ENCODE measurements around the gene PLD2. TPM values are rescaled to one million over a fixed set of nuclear protein-coding genes. Genes with fewer than 3 reads are reported as not detected.
"Not testable (repeated sequence)": the region's sequence is repeated elsewhere in the genome, so short reads cannot be mapped to it uniquely, and the experiment has no call there.

Gene PLD2
- total RNA-seq, 2 experiments from 2014 or later = 12.3 to 14.1 TPM

DNA sequence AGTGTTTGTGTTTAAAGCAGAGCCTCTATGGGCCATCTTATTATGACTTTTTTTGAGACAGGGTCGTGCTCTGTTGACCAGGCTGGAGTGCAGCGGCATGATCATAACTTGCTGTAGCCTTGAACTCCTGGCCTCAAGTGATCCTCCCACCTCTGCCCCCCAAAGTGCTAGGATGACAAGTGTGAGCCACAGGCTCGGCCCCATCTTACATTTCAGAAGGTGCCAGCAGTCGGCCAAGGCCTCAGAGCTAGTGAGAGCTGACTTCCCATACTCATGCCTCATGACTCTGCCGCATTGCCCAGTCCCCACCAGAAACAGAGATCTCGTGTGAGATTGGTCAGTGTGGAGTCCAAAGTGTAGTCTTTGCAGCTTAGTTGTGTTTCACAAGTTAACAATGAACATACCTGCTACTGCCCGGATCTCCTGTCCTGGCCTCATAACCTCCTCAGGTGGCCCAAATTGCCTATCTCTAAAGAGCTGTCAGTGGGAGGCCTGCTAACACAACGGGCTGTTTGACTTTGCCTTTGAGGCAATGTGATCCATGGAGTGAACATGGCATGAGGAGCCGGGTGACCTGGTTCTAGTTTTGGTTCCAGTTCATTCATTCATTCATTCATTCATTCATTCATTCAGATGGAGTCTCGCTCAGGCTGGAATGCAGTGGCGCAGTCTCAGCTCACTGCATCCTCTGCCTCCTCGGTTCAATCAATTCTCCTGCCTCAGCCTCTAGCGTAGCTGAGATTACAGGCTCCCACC lies 39.9 kb downstream of the PLD2 start:
- DNase-seq (no peak), ATAC-seq (no peak)
- Mint-ChIP-seq H3K36me3 (ENCODE audit: low read depth) (peaks cover 2% of the 10 kb centered on the region), H3K27ac (no peak overlapping the region), H3K27me3 (no peaks in the 10 kb centered on the region), H3K9me3 (ENCODE audit: low read depth) (no peaks in the 10 kb centered on the region), H3K4me3 (no peak overlapping the region), H3K4me1 (peaks cover 23% of the 10 kb centered on the region)
- intact Hi-C loops (cut with DNase I, micrococcal nuclease) = no loop called here
- ChIA-PET POLR2A (no interaction called here), CTCF (interaction anchor here (0.8 to 0.9 kb wide), 2 partner anchors 23 to 35 kb away, joined by 3 read pairs; no protein-coding TSS in a partner anchor)

DNA sequence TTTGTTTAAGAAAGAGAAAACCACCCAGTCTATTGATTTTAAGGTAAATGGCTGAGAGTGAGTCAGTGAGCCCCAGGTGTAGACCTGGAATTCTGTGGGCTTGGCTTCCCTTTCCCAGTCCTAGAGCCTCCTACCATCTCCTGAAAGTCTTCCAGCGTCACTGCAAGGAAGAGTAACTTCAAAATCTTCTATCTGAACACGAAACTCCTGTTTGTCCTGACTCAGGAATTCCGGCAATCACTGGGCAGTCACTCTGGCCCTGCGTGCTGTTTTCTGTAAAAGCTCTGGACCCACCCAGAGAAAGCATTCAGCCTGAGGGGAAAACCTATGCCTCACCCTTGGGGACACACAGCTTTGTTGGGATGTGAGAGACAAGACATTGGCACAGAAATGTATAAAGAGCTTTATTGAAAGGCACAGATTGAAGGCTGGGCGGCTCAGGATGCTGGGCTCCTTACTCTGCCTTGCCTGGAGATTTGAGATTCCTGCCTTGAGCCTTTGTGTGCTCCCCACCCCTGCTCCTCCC lies 42.1 kb downstream of the PLD2 start:
- H3K4me1 Mint-ChIP-seq = peaks cover 20% of the 10 kb centered on the region
- H3K9me3 Mint-ChIP-seq (ENCODE audit: low read depth) = no peaks in the 10 kb centered on the region
- ChIA-PET POLR2A (no interaction called here), CTCF (interaction anchor here (0.8 kb wide), 1 partner anchor 11 kb away, joined by 3 read pairs; no protein-coding TSS in a partner anchor)
- no peak overlapping the region for H3K27ac Mint-ChIP-seq
- no peak overlapping the region for H3K4me3 Mint-ChIP-seq
- intact Hi-C loops (cut with DNase I, micrococcal nuclease) = no loop called here
- ATAC-seq = no peak
- no peaks in the 10 kb centered on the region for H3K27me3 Mint-ChIP-seq
- peaks cover 5% of the 10 kb centered on the region for H3K36me3 Mint-ChIP-seq (ENCODE audit: low read depth)
- DNase-seq = no peak

DNA sequence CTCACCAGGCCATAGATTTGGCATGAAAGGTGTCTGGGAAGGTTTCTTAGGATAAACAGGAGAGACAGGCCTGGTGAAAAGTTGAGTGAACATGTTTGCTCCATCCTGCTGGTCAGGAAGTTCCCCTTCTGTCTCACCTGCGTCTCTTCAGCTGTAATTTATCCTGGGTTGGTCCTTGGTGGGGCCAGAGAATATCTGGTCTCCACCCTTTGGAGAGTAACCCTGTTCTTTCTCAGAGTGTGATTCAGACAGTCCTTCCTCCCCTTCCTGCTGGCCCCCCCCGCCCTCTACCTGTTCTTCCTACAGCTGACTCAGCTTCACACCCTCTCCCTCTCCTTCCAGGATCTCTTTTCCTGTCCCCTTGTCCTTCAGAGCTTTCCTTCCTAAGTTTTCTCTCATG lies 43.3 kb downstream of the PLD2 start:
- CTCF ChIA-PET = no interaction called here
- Mint-ChIP-seq H3K4me1 (peaks cover 24% of the 10 kb centered on the region), H3K9me3 (ENCODE audit: low read depth) (no peaks in the 10 kb centered on the region), H3K36me3 (ENCODE audit: low read depth) (peaks cover 8% of the 10 kb centered on the region), H3K27me3 (no peaks in the 10 kb centered on the region), H3K4me3 (no peak overlapping the region), H3K27ac (no peak overlapping the region)
- POLR2A ChIA-PET = no interaction called here
- DNase-seq (no peak), ATAC-seq (no peak)
- intact Hi-C loops (cut with DNase I, micrococcal nuclease) = no loop called here

DNA sequence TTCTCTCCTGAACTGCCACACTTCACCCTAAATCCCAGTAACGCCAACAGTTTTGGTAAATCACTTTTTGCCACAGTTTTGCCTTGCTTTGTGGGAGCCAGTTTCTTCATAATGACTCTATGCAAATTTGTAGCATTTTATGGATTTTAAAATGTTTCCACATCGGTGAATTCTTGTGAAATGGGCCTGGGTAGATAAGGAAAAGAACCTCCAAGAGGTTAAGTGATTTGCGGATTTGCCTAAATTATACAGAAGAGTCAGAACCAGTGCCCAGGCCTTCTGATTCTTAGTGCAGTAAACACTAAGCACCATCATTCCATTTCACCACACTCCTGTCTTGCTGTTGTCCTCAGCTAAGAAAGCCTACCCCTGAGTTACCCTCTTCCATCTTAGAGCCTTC lies 44.1 kb downstream of the PLD2 start:
- Mint-ChIP-seq H3K9me3 (ENCODE audit: low read depth) (no peaks in the 10 kb centered on the region), H3K4me1 (peaks cover 24% of the 10 kb centered on the region), H3K27me3 (no peaks in the 10 kb centered on the region), H3K36me3 (ENCODE audit: low read depth) (peaks cover 7% of the 10 kb centered on the region), H3K27ac (no peak overlapping the region), H3K4me3 (no peak overlapping the region)
- intact Hi-C loops (cut with DNase I, micrococcal nuclease) = no loop called here
- ChIA-PET CTCF (interaction anchor here (0.7 kb wide), 1 partner anchor 26 kb away, joined by 5 read pairs; no protein-coding TSS in a partner anchor), POLR2A (no interaction called here)
- no peak for DNase-seq
- no peak for ATAC-seq

DNA sequence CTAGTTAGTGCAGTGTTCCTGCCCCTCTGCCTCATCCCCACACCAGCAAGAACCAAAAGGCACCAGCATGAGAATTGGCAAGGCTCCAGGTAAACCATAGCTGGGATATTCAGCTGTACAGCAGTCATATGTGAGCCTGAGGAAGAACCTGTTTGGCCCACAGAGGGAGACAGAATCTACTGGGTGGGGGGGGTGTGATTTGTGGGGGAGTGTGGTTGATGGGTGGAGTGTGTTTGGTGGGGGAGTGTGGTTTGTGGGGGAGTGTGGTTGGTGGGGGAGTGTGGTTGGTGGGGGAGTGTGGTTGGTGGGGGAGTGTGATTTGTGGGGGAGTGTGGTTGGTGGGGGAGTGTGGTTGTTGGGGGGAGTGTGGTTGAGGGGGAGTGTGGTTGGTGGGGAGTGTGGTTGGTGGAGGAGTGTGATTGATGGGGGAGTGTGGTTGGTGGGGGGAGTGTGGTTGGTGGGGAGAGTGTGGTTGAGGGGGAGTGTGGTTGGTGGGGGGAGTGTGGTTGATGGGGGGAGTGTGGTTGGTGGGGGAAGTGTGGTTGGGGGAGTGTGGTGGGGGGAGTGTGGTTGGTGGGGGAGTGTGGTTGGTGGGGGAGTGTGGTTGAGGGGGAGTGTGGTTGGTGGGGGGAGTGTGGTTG lies 45.7 kb downstream of the PLD2 start:
- Mint-ChIP-seq H3K27me3 (no peaks in the 10 kb centered on the region), H3K27ac (no peak overlapping the region), H3K36me3 (ENCODE audit: low read depth) (peaks cover 7% of the 10 kb centered on the region), H3K9me3 (ENCODE audit: low read depth) (no peaks in the 10 kb centered on the region), H3K4me3 (no peak overlapping the region), H3K4me1 (peaks cover 22% of the 10 kb centered on the region)
- ChIA-PET POLR2A (no interaction called here), CTCF (interaction anchor here (1.2 kb wide), 1 partner anchor 15 kb away, joined by 3 read pairs; no protein-coding TSS in a partner anchor)
- DNase-seq (peak; percentile 27), ATAC-seq (no peak)
- intact Hi-C loops (cut with DNase I, micrococcal nuclease) = no loop called here

DNA sequence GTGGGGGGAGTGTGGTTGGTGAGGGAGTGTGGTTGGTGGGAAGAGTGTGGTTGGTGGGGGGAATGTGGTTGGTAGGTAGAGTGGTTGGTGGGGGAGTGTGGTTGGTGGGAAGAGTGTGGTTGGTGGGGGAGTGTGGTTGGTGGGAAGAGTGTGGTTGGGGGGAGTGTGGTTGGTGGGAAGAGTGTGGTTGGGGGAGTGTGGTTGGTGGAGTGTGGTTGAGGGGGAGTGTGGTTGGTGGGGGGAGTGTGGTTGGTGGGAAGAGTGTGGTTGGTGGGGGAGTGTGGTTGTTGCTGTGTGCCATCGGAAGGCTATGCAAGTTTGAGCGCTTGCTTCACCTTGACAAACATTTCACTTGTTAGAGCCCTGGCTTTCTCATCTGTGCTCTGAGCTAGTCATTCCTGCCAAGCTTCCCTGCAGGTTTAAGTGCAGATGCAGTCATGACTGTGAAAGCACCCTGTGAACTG lies 46.3 kb downstream of the PLD2 start:
- Mint-ChIP-seq H3K4me3 (no peak overlapping the region), H3K36me3 (ENCODE audit: low read depth) (peaks cover 7% of the 10 kb centered on the region), H3K9me3 (ENCODE audit: low read depth) (no peaks in the 10 kb centered on the region), H3K27ac (no peak overlapping the region), H3K27me3 (no peaks in the 10 kb centered on the region), H3K4me1 (peaks cover 23% of the 10 kb centered on the region)
- ATAC-seq = peak; percentile 55
- intact Hi-C loops (cut with DNase I, micrococcal nuclease) = no loop called here
- DNase-seq = peak; percentile 17
- ChIA-PET POLR2A (no interaction called here), CTCF (interaction anchor here (1.2 kb wide), 1 partner anchor 15 kb away, joined by 3 read pairs; no protein-coding TSS in a partner anchor)

DNA sequence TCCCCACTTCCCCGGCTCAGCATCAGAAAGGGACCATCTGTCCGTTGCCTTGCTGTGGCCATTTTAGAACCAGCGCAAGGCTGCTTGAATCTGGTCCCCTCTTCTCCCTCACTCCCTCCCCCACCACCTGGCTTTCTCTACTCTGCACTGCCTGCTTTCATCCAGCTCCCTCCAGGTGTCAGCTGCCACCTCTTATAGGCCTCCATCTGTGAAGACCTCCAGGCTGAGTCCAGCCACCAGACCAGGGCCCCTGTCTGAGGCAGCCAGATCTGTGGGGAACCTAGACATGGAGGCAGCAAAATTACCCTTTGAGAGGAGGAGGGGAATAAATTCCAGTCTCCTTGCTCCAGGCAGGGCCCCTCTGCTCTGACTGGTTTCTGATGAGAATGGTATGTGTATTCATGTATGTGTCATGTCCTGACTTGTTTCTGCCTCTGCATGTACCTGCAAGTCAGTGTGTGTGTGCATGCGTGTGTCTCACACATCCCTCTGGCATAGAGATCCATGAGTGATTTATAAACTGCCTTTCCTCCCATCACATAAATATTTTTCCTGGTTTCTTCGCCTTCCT lies 47.2 kb downstream of the PLD2 start:
- Mint-ChIP-seq H3K27me3 (no peaks in the 10 kb centered on the region), H3K9me3 (ENCODE audit: low read depth) (no peaks in the 10 kb centered on the region), H3K4me1 (peaks cover 29% of the 10 kb centered on the region), H3K27ac (peak overlapping the region; percentile 9), H3K36me3 (ENCODE audit: low read depth) (peaks cover 7% of the 10 kb centered on the region), H3K4me3 (no peak overlapping the region)
- ChIA-PET CTCF (interaction anchor here (1.0 kb wide), 1 partner anchor 30 kb away, joined by 3 read pairs; no protein-coding TSS in a partner anchor), POLR2A (no interaction called here)
- DNase-seq (no peak), ATAC-seq (no peak)
- intact Hi-C loops (cut with DNase I, micrococcal nuclease) = no loop called here

DNA sequence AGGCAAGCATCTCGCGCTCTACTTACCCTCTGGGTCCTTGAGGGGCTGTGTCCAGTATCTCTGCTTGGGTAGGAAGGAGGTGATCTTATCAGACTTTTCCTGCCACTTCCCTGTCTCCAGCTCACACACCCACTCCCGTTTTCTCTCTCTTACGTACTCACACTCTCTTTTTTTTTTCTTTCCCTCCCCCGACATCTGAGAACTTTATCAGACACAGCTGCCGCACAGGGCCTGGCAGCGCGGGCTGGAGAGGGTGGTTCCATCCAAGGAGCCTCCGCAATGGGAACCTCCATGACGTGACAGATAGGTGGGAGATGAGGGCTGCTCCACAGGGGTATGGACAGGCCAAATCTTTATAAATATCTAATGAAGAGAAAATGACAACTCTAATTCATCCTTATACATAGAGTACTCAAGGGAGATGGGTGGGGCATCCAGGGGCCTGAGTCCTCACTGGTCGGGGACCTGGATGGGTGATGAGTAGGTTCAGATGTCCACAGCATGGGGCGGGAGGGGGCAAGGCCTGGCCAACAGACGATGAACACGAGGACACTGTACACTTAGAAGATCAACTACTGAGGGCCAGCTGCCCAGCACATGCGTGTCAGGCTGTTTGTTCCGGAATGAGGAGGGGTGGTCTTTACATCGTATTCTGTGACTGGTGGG lies 49.5 kb downstream of the PLD2 start:
- Mint-ChIP-seq H3K27me3 (no peaks in the 10 kb centered on the region), H3K4me3 (no peak overlapping the region), H3K36me3 (ENCODE audit: low read depth) (peaks cover 13% of the 10 kb centered on the region), H3K27ac (no peak overlapping the region), H3K9me3 (ENCODE audit: low read depth) (no peaks in the 10 kb centered on the region), H3K4me1 (peaks cover 21% of the 10 kb centered on the region)
- ChIA-PET POLR2A (no interaction called here), CTCF (no interaction called here)
- ATAC-seq (no peak), DNase-seq (no peak)
- intact Hi-C loops (cut with DNase I, micrococcal nuclease) = no loop called here

DNA sequence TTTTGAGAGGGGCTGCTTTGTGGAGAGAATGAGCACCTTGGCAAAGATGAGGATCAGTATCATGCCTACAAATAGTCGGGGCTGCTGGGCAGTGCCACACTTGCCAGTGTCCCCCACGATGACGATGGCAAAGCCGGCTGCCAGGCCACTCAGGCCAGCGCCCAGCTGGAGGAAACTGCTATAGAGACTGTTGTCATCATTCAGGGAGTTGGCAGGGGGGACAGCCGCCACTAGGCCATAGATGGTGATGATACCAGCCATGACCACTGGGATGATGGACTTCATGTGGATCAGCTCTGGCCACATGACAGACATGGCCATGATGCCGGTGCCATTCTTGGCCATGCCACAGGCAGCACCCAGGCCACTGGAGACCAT lies 50.0 kb downstream of the PLD2 start:
- ATAC-seq = no peak
- H3K36me3 Mint-ChIP-seq (ENCODE audit: low read depth) = peaks cover 13% of the 10 kb centered on the region
- H3K9me3 Mint-ChIP-seq (ENCODE audit: low read depth) = no peaks in the 10 kb centered on the region
- intact Hi-C loops (cut with DNase I, micrococcal nuclease) = no loop called here
- ChIA-PET POLR2A (no interaction called here), CTCF (no interaction called here)
- peaks cover 20% of the 10 kb centered on the region for H3K4me1 Mint-ChIP-seq
- no peak for DNase-seq
- no peak overlapping the region for H3K27ac Mint-ChIP-seq
- H3K27me3 Mint-ChIP-seq = no peaks in the 10 kb centered on the region
- no peak overlapping the region for H3K4me3 Mint-ChIP-seq

DNA sequence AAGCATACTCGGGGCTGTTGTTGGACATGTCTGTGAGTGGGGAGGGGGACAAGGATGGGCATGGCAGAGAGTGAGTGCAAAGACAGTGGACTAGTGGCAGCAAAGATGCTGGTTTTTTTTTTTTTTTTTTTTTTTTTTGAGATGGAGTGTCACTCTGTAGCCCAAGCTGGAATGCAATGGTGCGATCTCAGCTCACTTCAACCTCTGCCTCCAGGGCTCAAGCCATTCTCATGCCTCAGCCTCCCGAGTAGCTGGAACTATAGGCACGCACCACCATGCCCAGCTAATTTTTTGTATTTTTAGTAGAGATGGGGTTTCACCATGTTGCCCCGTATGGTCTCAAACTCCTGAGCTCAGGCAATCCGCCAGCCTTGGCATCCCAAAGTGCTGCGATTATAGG lies 50.4 kb downstream of the PLD2 start:
- H3K27me3 Mint-ChIP-seq; ATAC-seq; H3K27ac Mint-ChIP-seq; DNase-seq; H3K9me3 Mint-ChIP-seq (ENCODE audit: low read depth); H3K4me3 Mint-ChIP-seq; CTCF ChIA-PET; intact Hi-C loops (cut with DNase I, micrococcal nuclease): not testable (repeated sequence)
- Mint-ChIP-seq H3K36me3 (ENCODE audit: low read depth) (peaks cover 10% of the 10 kb centered on the region), H3K4me1 (peaks cover 16% of the 10 kb centered on the region)
- POLR2A ChIA-PET = interaction anchor here (0.5 kb wide), 1 partner anchor 463 kb away, joined by 3 read pairs; no protein-coding TSS in a partner anchor
